Measurements from ENCODE around the gene MEPCE.

The MEPCE gene

GRCh38 chr7:100465299-100465698, 35.7 kb downstream of the MEPCE start:
- no peak for DNase-seq

GRCh38 chr7:100465702-100466311, 36.2 kb downstream of the MEPCE start:
- peak in 1 of 2 experiments; percentile 15 for DNase-seq

- DNase-seq = no peak
Measured at GRCh38 chr7:100466653-100467605, 37.3 kb downstream of the MEPCE start.

- DNase-seq = no peak
Measured at GRCh38 chr7:100467638-100468373, 38.2 kb downstream of the MEPCE start.

- DNase-seq = peak in 1 of 2 experiments; percentile 53
Measured at GRCh38 chr7:100469227-100470044, 39.8 kb downstream of the MEPCE start.

GRCh38 chr7:100471021-100471420, 41.4 kb downstream of the MEPCE start:
- no peak for DNase-seq

- no peak for DNase-seq
Measured at GRCh38 chr7:100472121-100472851, 42.7 kb downstream of the MEPCE start.

GRCh38 chr7:100472854-100473499, 43.3 kb downstream of the MEPCE start:
- DNase-seq = no peak

GRCh38 chr7:100475549-100475948, 45.9 kb downstream of the MEPCE start:
- no peak for DNase-seq

GRCh38 chr7:100476101-100476780, 46.6 kb downstream of the MEPCE start:
- no peak for DNase-seq

- no peak for DNase-seq
Measured at GRCh38 chr7:100476903-100477870, 47.6 kb downstream of the MEPCE start.

GRCh38 chr7:100477871-100478267, 48.2 kb downstream of the MEPCE start:
- no peak for DNase-seq

GRCh38 chr7:100478958-100479660, 49.5 kb downstream of the MEPCE start, which contains the start of gene TSC22D4:
Gene TSC22D4, minus strand, starts transcription at chr7:100479214. Its CDS starts 1,176 bp downstream, at chr7:100478038.
- DNase-seq = peak; percentile 60 to 91

- DNase-seq = no peak
Measured at GRCh38 chr7:100481466-100481865, 51.8 kb downstream of the MEPCE start.

- DNase-seq = no peak
Measured at GRCh38 chr7:100482728-100483089, 53.1 kb downstream of the MEPCE start.

- DNase-seq = peak in 1 of 2 experiments; percentile 37
Measured at GRCh38 chr7:100483090-100483721, 53.6 kb downstream of the MEPCE start.
